GM23248 (cell line): ENCODE data around the gene WNT3A. TPM values are rescaled to one million over a fixed set of nuclear protein-coding genes. Genes with fewer than 3 reads are reported as not detected.

Experiments used
- DNase-seq: peaks from one replicate; pipeline ENCODE4 v3.0.0-alpha.2; 2015
- H2AFZ ChIP-seq: fragments of 200-600 bp; sonication (generic); 2 replicates; pipeline ENCODE4 v1.6.1; 2016; ENCODE audit warnings: antibody characterized with exemption
- H3F3A ChIP-seq: fragments of 200-600 bp; sonication (generic); 2 replicates; pipeline ENCODE4 v1.6.1; 2016; ENCODE audit warnings: mild to moderate bottlenecking, antibody characterized with exemption, mixed run types; ENCODE audit not compliant: insufficient read depth
- H3K27ac ChIP-seq: fragments of 200-600 bp; sonication (generic); 2 replicates; pipeline ENCODE4 v1.5.1; 2016; ENCODE audit warnings: mild to moderate bottlenecking
- H3K27me3 ChIP-seq: fragments of 200-600 bp; sonication (generic); replicated peaks from 2 replicates; pipeline ENCODE4 v1.6.1; 2016; ENCODE audit warnings: mild to moderate bottlenecking; ENCODE audit not compliant: insufficient read depth
- H3K36me3 ChIP-seq: fragments of 200-600 bp; sonication (generic); 2 replicates; pipeline ENCODE4 v1.6.1; 2016; ENCODE audit warnings: low read depth, mild to moderate bottlenecking
- H3K4me1 ChIP-seq: fragments of 200-600 bp; sonication (generic); 2 replicates; pipeline ENCODE4 v1.6.1; 2016; ENCODE audit warnings: mild to moderate bottlenecking; ENCODE audit not compliant: insufficient read depth
- H3K4me2 ChIP-seq: fragments of 200-600 bp; sonication (generic); one replicate; pipeline ENCODE4 v1.6.1; 2016; ENCODE audit warnings: mild to moderate bottlenecking; ENCODE audit not compliant: unreplicated experiment
- H3K4me3 ChIP-seq: fragments of 200-600 bp; sonication (generic); 2 replicates; pipeline ENCODE4 v1.5.1; 2016; ENCODE audit warnings: mild to moderate bottlenecking
- H3K79me2 ChIP-seq: fragments of 200-600 bp; sonication (generic); 2 replicates; pipeline ENCODE4 v1.6.1; 2016; ENCODE audit warnings: mild to moderate bottlenecking; ENCODE audit not compliant: insufficient read depth
- H3K9ac ChIP-seq: fragments of 200-600 bp; sonication (generic); 2 replicates; pipeline ENCODE4 v1.6.1; 2016; ENCODE audit warnings: mild to moderate bottlenecking
- H3K9me2 ChIP-seq: fragments of 200-600 bp; sonication (generic); 2 replicates; pipeline ENCODE4 v1.6.1; 2016; ENCODE audit warnings: mixed run types, mild to moderate bottlenecking, moderate library complexity; ENCODE audit not compliant: insufficient read depth
- H3K9me3 ChIP-seq: fragments of 200-600 bp; sonication (generic); one replicate; pipeline ENCODE4 v1.6.1; 2017; ENCODE audit warnings: low read depth
- H4K20me1 ChIP-seq: fragments of 200-600 bp; sonication (generic); 2 replicates; pipeline ENCODE4 v1.6.0; 2016; ENCODE audit not compliant: insufficient read depth
- EZH2 ChIP-seq: fragments of 200-600 bp; sonication (generic); IDR thresholded peaks from 2 replicates; pipeline ENCODE4 v1.6.1; 2018; ENCODE audit warnings: antibody characterized with exemption, mild to moderate bottlenecking; ENCODE audit not compliant: insufficient read depth, poor library complexity, severe bottlenecking
- EZH2phosphoT487 ChIP-seq: fragments of 200-600 bp; sonication (generic); IDR thresholded peaks from 2 replicates; pipeline ENCODE4 v1.6.1; 2018; ENCODE audit warnings: antibody characterized with exemption, moderate library complexity, mild to moderate bottlenecking, low read depth; ENCODE audit not compliant: insufficient read depth
- WGBS, 2 experiments: methylation state at CpG; one replicate each; pipeline ENCODE4 v1.1.6; 2015 to 2017; ENCODE audit warnings: low lambda C conversion rate in 2 of 2, low coverage in 1 of 2; ENCODE audit errors: missing lambda C conversion rate in 2 of 2; 5-methylcytosine and 5-hydroxymethylcytosine counted together
- in situ Hi-C: fragments of 300-500 bp; cut with MboI; formaldehyde crosslinking; loops from 2 replicates; pipeline ENCODE4 v1.15.0; 2020
- polyA plus RNA-seq: library from polyadenylated mRNA; unstranded; fragments of >200 nt; fragmentation: Nextera tagmentation; extraction: Ambion mirVana; gene quantifications from 2 replicates; pipeline ENCODE4 v1.2.1, GENCODE V29; 2016
- total RNA-seq: library from RNA; depleted of rRNA; stranded (reverse); fragments of >200 nt; shearing (Covaris generic); gene quantifications from 2 replicates; pipeline ENCODE4 v1.2.3, GENCODE V29; 2014

Gene WNT3A
- total and polyA plus RNA-seq, 2 experiments from 2014 or later, result not detected

DNA sequence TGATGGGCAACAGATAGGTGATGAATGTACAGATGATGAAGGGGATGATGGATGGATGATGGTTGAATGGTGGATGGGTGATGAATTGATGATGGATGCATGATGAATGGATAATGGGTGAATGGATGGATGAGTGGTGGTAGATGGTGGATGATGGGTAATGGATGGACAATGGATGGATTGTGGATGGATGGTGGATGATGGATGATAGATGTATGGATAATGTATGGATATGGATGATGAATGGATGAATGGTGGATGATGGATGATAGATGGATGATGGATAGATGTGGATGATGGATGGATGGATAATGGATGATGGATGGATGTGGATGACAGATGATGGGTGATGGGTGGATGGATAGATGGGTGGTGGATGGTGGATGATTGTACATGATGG, 35.7 kb downstream of the WNT3A start:
- H3K9ac ChIP-seq, result no peak overlapping the region
- DNase-seq, result no peak
- peaks cover 38% of the 10 kb centered on the region for H3K27me3 ChIP-seq

DNA sequence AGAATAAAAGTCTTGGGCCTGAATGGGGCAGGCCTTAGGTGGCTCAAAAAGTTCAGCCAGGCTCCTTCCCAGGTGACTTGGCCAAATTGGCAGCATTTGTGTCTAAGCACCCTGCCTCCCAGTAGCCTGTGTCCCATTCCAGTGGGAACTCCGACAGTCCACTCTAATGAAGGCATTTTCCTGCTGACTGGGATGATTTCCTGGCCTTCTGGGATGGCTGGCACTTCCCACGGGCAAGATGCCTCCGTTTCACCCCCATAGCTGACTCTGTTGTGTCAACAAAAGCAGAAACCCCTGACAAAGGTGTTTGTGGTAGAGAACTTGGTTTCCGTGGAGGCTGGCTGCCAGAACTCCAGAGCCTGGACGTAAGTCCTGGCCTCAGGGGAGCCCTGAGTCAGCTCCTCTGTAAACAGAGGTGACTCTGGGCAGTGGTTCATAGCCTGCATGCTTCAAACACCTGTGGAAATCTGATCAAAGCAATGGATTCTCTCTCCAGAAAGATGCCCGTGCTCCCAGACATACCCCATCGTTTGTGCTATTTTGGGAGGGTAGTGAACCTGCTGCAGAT, 36.6 kb downstream of the WNT3A start:
- peak; percentile 35 for DNase-seq
- H3K4me1 ChIP-seq, result no peaks in the 10 kb centered on the region
- no peaks in the 10 kb centered on the region for H3K9me2 ChIP-seq
- no peaks in the 10 kb centered on the region for H3K36me3 ChIP-seq
- no peaks in the 10 kb centered on the region for H4K20me1 ChIP-seq
- in situ Hi-C loops, result no loop called here
- H3K27me3 ChIP-seq, result peaks cover 32% of the 10 kb centered on the region
- no peaks in the 10 kb centered on the region for H3K9me3 ChIP-seq
- H3K4me2 ChIP-seq, result no peak overlapping the region
- no peak overlapping the region for H2AFZ ChIP-seq
- WGBS, 2 experiments, result 36% methylated on average over 7 of the region's 7 CpGs
- no peaks in the 10 kb centered on the region for H3F3A ChIP-seq
- H3K9ac ChIP-seq, result no peak overlapping the region
- no peak overlapping the region for H3K4me3 ChIP-seq
- no peak for TF ChIP-seq EZH2
- TF ChIP-seq EZH2phosphoT487, result no peak
- H3K79me2 ChIP-seq, result no peaks in the 10 kb centered on the region
- no peak overlapping the region for H3K27ac ChIP-seq

More for the DNA sequence above, 35.7 kb downstream of the WNT3A start:
- Histone ChIP-seq H3K36me3 (no peaks in the 10 kb centered on the region), H3K9me2 (no peaks in the 10 kb centered on the region), H3K79me2 (no peaks in the 10 kb centered on the region), H3K4me3 (no peak overlapping the region), H3K27ac (no peak overlapping the region), H3K4me2 (no peak overlapping the region), H3K9me3 (no peaks in the 10 kb centered on the region), H4K20me1 (no peaks in the 10 kb centered on the region), H3K4me1 (no peaks in the 10 kb centered on the region), H2AFZ (no peak overlapping the region), H3F3A (no peaks in the 10 kb centered on the region)
- in situ Hi-C loops, result no loop called here
- no peak for TF ChIP-seq EZH2phosphoT487

- WGBS, 2 experiments, result 0 to 3% methylated on average over 3 of the region's 3 CpGs
- peak; percentile 44 for DNase-seq
- no peak for TF ChIP-seq EZH2
- TF ChIP-seq EZH2phosphoT487, result no peak
- no peaks in the 10 kb centered on the region for H4K20me1 ChIP-seq
- no peak overlapping the region for H3K4me2 ChIP-seq
- H3K9me2 ChIP-seq, result no peaks in the 10 kb centered on the region
- H3K4me1 ChIP-seq, result no peaks in the 10 kb centered on the region
- H3K36me3 ChIP-seq, result no peaks in the 10 kb centered on the region
- no peaks in the 10 kb centered on the region for H3F3A ChIP-seq
- no peak overlapping the region for H3K27ac ChIP-seq
- no peak overlapping the region for H2AFZ ChIP-seq
- no peaks in the 10 kb centered on the region for H3K79me2 ChIP-seq
- H3K4me3 ChIP-seq, result no peak overlapping the region
- in situ Hi-C loops, result no loop called here
- H3K9me3 ChIP-seq, result no peaks in the 10 kb centered on the region
- H3K27me3 ChIP-seq, result peaks cover 18% of the 10 kb centered on the region
- no peak overlapping the region for H3K9ac ChIP-seq
These were observed 38.2 kb downstream of the WNT3A start for GRCh38 chr1:228044961-228045360.

DNA sequence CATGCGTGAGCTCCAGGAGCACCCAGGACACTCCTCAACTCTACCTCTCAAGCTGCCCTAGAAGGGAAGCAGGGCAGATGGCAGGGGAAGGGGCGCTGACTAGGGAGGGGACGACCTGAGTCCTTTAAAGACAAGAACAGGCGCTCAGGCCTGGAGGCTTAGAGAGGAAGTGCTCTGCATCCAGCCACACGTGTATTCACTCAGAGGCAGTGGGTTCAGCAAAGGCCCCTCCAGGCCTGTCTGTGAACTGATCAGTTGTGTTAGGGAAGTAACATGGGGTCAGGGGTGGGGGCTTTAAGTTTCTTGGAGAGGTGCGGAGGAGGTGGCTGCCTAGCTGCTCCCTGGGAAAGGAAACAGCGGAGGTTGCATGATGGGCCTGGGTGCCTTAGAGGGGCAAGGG, 38.6 kb downstream of the WNT3A start:
- Histone ChIP-seq H3K4me2 (no peak overlapping the region), H3K9me3 (no peaks in the 10 kb centered on the region), H3K9ac (no peak overlapping the region), H2AFZ (no peak overlapping the region), H3K36me3 (no peaks in the 10 kb centered on the region), H4K20me1 (no peaks in the 10 kb centered on the region), H3K27me3 (peaks cover 18% of the 10 kb centered on the region), H3K4me3 (no peak overlapping the region), H3F3A (no peaks in the 10 kb centered on the region), H3K79me2 (no peaks in the 10 kb centered on the region), H3K27ac (no peak overlapping the region), H3K4me1 (no peaks in the 10 kb centered on the region), H3K9me2 (no peaks in the 10 kb centered on the region)
- WGBS, 2 experiments, result 53 to 54% methylated on average over 5 to 7 of the region's 7 CpGs
- no peak for DNase-seq
- in situ Hi-C loops, result no loop called here
- no peak for TF ChIP-seq EZH2
- TF ChIP-seq EZH2phosphoT487, result no peak

- no peak overlapping the region for H3K4me3 ChIP-seq
- in situ Hi-C loops, result no loop called here
These were observed 39.1 kb downstream of the WNT3A start for GRCh38 chr1:228045871-228046270.

More at GRCh38 chr1:228045871-228046270, 39.1 kb downstream of the WNT3A start:
- 58 to 66% methylated on average over 9 of the region's 9 CpGs for WGBS, 2 experiments
- no peak overlapping the region for H2AFZ ChIP-seq
- H3K36me3 ChIP-seq, result no peaks in the 10 kb centered on the region
- H3K4me2 ChIP-seq, result no peak overlapping the region
- no peaks in the 10 kb centered on the region for H3K9me2 ChIP-seq
- no peak overlapping the region for H3K27ac ChIP-seq
- no peak overlapping the region for H3K9ac ChIP-seq
- peaks cover 18% of the 10 kb centered on the region for H3K27me3 ChIP-seq
- H3K79me2 ChIP-seq, result no peaks in the 10 kb centered on the region
- no peaks in the 10 kb centered on the region for H3K4me1 ChIP-seq
- no peaks in the 10 kb centered on the region for H3K9me3 ChIP-seq
- TF ChIP-seq EZH2phosphoT487 (no peak), EZH2 (no peak)
- H4K20me1 ChIP-seq, result no peaks in the 10 kb centered on the region
- DNase-seq, result no peak
- H3F3A ChIP-seq, result no peaks in the 10 kb centered on the region
